DMS 273 (cell line): ENCODE data around the gene NFATC2IP.
A peak's percentile ranks its signal among the peaks of the same experiment; 100 is the strongest.
"Not testable (repeated sequence)": the region's sequence is repeated elsewhere in the genome, so short reads cannot be mapped to it uniquely, and the experiment has no call there.

ENCODE experiments used
- DNase-seq: peaks from one replicate; lab custom pipeline; 2025; ENCODE audit not compliant: unreplicated experiment; lab: John Stamatoyannopoulos, UW

Gene NFATC2IP

GRCh38 chr16:28964496-28964895 is 13.8 kb downstream of the NFATC2IP start:
- DNase-seq, result no peak

GRCh38 chr16:28967156-28967555 is 16.4 kb downstream of the NFATC2IP start:
- no peak for DNase-seq

- not testable (repeated sequence) for DNase-seq
Observed at GRCh38 chr16:28969696-28970095, 19.0 kb downstream of the NFATC2IP start.

GRCh38 chr16:28974007-28974436 is 23.3 kb downstream of the NFATC2IP start:
- peak; percentile 92 for DNase-seq

GRCh38 chr16:28974437-28975157 is 23.9 kb downstream of the NFATC2IP start, which contains the start of gene SPNS1:
Gene SPNS1, plus strand, starts transcription at chr16:28974778. Its CDS starts 374 bp downstream, at chr16:28975152.
- peak; percentile 99 for DNase-seq

GRCh38 chr16:28975158-28975599 is 24.4 kb downstream of the NFATC2IP start:
- peak; percentile 40 for DNase-seq

DNA sequence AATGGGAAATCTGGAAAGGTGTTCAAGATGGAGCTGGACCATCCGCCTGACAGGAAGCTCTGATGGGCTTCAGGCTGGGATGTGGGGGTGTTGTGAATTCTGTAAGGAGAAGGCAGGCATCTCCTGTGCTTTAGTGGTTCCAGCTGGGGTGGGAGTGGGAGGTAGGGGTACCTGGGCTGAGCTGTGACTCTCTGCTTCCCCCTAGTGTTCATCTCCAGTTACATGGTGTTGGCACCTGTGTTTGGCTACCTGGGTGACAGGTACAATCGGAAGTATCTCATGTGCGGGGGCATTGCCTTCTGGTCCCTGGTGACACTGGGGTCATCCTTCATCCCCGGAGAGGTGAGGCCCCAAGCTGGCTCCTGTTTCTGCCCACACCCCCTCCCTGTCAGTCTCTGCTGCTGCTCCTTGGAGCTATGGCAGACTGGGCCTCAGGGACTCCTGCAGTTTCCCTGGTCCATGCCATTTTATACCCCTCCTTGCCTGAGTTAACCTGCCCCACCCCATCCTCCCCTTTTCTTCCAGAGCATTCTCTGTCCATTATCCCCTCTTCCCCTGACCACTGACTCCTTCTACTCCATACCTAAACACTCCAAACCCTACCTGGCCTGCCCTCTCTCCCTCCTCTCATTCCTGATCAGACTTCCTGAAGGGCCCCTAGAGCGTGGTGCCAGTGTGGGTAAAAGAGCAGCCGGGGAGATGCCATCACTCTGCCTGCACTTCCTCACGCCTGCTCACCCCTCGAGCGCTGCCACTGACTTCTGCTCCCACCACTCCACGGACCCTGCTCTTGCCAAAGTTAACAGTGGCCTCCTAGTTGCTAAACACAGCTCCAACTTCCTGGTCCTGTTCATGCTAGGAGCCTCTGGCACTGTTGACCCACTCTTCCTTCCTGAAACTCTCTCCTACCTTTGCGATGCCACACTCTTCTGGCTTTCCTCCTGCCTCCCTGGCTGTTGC is 27.2 kb downstream of the NFATC2IP start:
- peak; percentile 27 for DNase-seq

DNA sequence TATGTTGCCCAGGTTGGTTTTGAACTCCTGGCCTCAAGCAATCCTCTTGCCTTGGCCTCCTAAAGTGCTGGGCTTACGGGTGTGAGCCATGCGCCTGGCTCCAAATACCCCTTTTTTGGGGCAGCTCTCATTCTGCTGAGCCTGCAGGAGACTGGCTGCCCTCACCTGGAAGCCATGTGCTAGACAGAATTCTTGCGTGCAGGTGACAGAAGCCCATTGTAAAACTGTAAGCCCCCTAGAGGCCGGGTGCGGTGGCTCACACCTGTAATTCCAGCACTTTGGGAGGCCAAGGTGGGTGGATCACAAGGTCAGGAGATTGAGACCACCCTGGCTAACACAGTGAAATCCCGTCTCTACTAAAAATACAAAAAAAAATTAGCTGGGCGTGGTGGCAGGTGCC is 29.6 kb downstream of the NFATC2IP start:
- not testable (repeated sequence) for DNase-seq

DNA sequence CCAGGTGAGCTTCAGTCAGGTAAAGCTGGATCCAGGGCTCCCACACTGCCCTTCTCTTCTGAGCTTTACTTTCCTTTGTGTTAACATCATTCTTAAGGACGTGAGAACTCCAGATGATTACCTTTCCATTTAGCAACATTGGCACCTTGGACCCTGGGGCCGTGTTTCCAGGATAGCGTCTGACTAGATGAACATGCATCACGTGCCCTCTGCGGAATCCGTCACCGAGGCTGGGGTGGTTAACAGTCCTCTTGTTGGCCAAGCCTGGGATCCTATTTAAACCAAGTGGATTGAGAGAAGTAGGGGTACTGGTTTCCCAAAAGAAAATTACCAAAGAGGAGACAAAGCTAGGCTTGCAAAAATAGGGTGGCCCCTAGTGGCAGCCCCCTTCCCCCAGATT is 30.2 kb downstream of the NFATC2IP start:
- no peak for DNase-seq

- peak; percentile 68 for DNase-seq
Observed at GRCh38 chr16:28981517-28981916, 30.8 kb downstream of the NFATC2IP start.

- DNase-seq, result no peak
Observed at GRCh38 chr16:28982418-28982817, 31.7 kb downstream of the NFATC2IP start.

GRCh38 chr16:28982949-28983348 is 32.2 kb downstream of the NFATC2IP start:
- DNase-seq, result no peak

DNA sequence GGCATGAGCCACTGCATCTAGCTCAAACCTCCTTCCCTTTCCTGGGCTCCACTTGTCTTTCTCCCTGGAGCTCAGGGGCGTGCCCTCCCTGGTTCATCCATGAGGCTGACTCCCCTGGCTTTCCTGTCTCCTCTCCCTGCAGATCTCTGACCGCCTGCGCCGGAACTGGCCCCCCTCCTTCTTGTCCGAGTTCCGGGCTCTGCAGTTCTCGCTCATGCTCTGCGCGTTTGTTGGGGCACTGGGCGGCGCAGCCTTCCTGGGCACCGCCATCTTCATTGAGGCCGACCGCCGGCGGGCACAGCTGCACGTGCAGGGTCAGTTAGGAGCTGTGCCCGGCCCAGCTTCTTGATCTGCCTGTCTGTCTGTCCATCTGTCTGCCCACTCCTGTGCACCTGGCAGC is 32.9 kb downstream of the NFATC2IP start:
- no peak for DNase-seq

DNA sequence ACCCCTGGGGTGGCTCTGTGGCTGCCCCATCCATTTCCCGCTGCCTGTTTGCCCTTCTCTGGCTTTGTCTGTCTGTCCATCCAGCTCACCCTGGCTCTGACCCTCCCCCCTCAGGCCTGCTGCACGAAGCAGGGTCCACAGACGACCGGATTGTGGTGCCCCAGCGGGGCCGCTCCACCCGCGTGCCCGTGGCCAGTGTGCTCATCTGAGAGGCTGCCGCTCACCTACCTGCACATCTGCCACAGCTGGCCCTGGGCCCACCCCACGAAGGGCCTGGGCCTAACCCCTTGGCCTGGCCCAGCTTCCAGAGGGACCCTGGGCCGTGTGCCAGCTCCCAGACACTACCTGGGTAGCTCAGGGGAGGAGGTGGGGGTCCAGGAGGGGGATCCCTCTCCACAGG is 33.4 kb downstream of the NFATC2IP start:
- no peak for DNase-seq

GRCh38 chr16:28984619-28985135 is 33.9 kb downstream of the NFATC2IP start, which contains the start of gene LAT:
Gene LAT, plus strand, starts transcription at chr16:28985052. Its CDS starts 366 bp downstream, at chr16:28985418.
- DNase-seq, result no peak

DNA sequence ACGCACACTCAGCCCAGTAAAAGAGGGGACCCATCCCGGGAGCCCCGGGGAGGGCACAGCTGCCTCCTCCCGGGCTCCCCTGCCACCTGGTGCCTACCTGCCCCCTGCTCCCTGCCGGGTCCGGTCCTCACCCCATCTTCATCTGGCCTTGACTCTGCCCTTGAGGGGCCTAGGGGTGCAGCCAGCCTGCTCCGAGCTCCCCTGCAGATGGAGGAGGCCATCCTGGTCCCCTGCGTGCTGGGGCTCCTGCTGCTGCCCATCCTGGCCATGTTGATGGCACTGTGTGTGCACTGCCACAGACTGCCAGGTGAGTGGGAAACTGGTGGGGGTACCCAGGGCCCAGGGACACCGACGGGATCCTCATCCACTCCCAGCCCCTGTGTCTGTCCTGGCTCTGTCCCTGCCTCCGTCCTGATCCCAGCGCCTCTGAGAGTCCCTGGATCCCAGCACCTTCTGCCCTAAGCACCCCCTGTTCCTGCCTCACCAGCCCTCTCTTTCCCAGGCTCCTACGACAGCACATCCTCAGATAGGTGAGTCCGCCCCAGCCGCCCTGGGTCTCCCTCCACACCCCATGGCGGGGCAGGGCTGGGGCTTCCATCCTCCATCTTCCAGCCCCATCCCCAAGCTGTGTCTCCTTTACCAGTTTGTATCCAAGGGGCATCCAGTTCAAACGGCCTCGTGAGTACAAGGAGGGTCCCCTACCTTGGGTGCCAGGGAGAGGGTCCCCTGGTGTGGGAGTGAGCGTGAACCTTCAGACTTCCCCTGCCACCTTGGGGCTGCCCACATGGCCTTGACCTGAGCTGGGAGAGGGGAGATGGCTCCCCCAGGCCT is 34.7 kb downstream of the NFATC2IP start:
- DNase-seq, result no peak

DNA sequence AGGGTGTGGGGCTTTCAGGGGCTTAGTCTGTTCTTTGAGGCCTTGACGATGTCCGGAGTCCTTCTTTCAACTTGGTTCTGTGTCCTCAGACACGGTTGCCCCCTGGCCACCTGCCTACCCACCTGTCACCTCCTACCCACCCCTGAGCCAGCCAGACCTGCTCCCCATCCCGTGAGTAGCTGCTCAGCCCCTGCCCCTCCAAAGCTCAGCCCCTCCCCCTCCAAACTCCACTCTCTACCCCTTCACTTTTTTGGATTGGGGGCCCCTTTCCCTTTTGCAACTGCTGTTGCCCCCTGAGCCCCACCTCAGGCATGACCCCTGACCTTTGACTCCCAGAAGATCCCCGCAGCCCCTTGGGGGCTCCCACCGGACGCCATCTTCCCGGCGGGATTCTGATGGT is 35.3 kb downstream of the NFATC2IP start:
- no peak for DNase-seq

DNA sequence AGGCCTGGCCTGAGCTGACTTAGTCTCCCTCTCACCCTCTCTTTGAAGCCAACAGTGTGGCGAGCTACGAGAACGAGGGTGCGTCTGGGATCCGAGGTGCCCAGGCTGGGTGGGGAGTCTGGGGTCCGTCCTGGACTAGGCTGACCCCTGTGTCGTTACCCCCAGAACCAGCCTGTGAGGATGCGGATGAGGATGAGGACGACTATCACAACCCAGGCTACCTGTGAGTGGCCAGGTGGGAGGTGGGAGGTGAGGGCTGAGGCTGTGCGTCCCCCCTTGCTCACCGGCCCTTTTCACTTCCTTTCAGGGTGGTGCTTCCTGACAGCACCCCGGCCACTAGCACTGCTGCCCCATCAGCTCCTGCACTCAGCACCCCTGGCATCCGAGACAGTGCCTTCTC is 35.8 kb downstream of the NFATC2IP start:
- DNase-seq, result no peak

- DNase-seq, result no peak
Observed at GRCh38 chr16:28987170-28987853, 36.6 kb downstream of the NFATC2IP start.

- no peak for DNase-seq
Observed at GRCh38 chr16:28989363-28989762, 38.6 kb downstream of the NFATC2IP start.
